ENCODE measurements around the gene SYNE1. TPM values are rescaled to one million over a fixed set of nuclear protein-coding genes. Genes with fewer than 3 reads are reported as not detected.
"Not testable (repeated sequence)": the region's sequence is repeated elsewhere in the genome, so short reads cannot be mapped to it uniquely, and the experiment has no call there.

The SYNE1 gene
- total RNA-seq, 1 experiment from 2014 or later: 3.0 TPM

- Histone ChIP-seq H3K4me1 (ENCODE audit: insufficient read depth, low read length) (no peaks in the 10 kb centered on the region), H3K4ac (ENCODE audit: low read depth, low read length) (no peak overlapping the region), H3K4me2 (ENCODE audit: insufficient read depth, insufficient read length, low read length) (no peak overlapping the region), H3K79me1 (ENCODE audit: insufficient read depth, low read depth, low read length, poor library complexity, severe bottlenecking) (no peaks in the 10 kb centered on the region), H3K27ac (ENCODE audit: insufficient read length, low read depth, low read length) (no peak overlapping the region), H4K8ac (replicated peaks; ENCODE audit: insufficient read length, low read depth, low read length) (no peak overlapping the region), H3K9ac (ENCODE audit: extremely low read depth, insufficient read length, low read length) (no peak overlapping the region), H2BK20ac (ENCODE audit: low read depth, low read length, poor library complexity, severe bottlenecking) (no peak overlapping the region), H2AFZ (ENCODE audit: low read length) (no peak overlapping the region), H2AK5ac (ENCODE audit: insufficient read length, low read length) (no peak overlapping the region), H3K23me2 (ENCODE audit: insufficient read length, low read depth, low read length, poor library complexity, severe bottlenecking) (no peaks in the 10 kb centered on the region), H2BK120ac (ENCODE audit: low read depth, low read length, poor library complexity, severe bottlenecking) (no peak overlapping the region), H3T11ph (ENCODE audit: low read length) (no peak overlapping the region), H4K91ac (ENCODE audit: insufficient read length, low read depth, low read length) (no peak overlapping the region), H3K23ac (ENCODE audit: insufficient read length, low read depth, low read length) (no peak overlapping the region), H4K20me1 (ENCODE audit: control insufficient read depth, insufficient read depth, insufficient read length) (no peaks in the 10 kb centered on the region), H3K27me3 (ENCODE audit: insufficient read depth, low read length) (no peaks in the 10 kb centered on the region), H3K18ac (ENCODE audit: insufficient read length, low read depth, low read length) (no peak overlapping the region), H3K14ac (ENCODE audit: insufficient read depth, low read length) (no peak overlapping the region), H2BK12ac (ENCODE audit: insufficient read length, low read depth, low read length) (no peak overlapping the region), H3K56ac (ENCODE audit: insufficient read length, low read depth, low read length) (no peak overlapping the region), H4K5ac (ENCODE audit: insufficient read length, low read depth, low read length) (no peak overlapping the region), H2BK15ac (ENCODE audit: low read depth, low read length) (no peak overlapping the region), H3K9me3 (ENCODE audit: control insufficient read depth, low read depth, low read length) (no peaks in the 10 kb centered on the region), H3K79me2 (ENCODE audit: insufficient read depth, low read length) (no peaks in the 10 kb centered on the region), H2BK5ac (ENCODE audit: insufficient read length, low read length) (no peak overlapping the region)
- H3K27ac Mint-ChIP-seq: no peak overlapping the region
- no peaks in the 10 kb centered on the region for H3K36me3 Mint-ChIP-seq (ENCODE audit: insufficient read depth in 1 of 3, low read depth in 3 of 3)
- H3K4me1 Mint-ChIP-seq: no peaks in the 10 kb centered on the region
- no peaks in the 10 kb centered on the region; a peak in 1 of 5 replicates for H3K9me3 Mint-ChIP-seq
- H3K4me3 Mint-ChIP-seq: no peak overlapping the region
- no peaks in the 10 kb centered on the region for H3K27me3 Mint-ChIP-seq (ENCODE audit: low read depth)
- no CpG with 5 or more reads among the region's 2 CpGs for WGBS (ENCODE audit: extremely low coverage, insufficient read length, low lambda C conversion rate)
- TF ChIP-seq CTCF (conservative IDR thresholded peaks at IDR 0.05): no peak
- no peak for DNase-seq
Measured at GRCh38 chr6:152625213-152625612, 11.9 kb downstream of the SYNE1 start.

GRCh38 chr6:152614776-152615175, 22.4 kb downstream of the SYNE1 start:
- H3K56ac ChIP-seq (ENCODE audit: insufficient read length, low read depth, low read length); H3K9me3 Mint-ChIP-seq; H3K4me1 Mint-ChIP-seq; H2BK5ac ChIP-seq (ENCODE audit: insufficient read length, low read length); H3K9ac ChIP-seq (ENCODE audit: extremely low read depth, insufficient read length, low read length); H3K23ac ChIP-seq (ENCODE audit: insufficient read length, low read depth, low read length); H3K4ac ChIP-seq (ENCODE audit: low read depth, low read length); H3K27me3 Mint-ChIP-seq (ENCODE audit: low read depth); H4K20me1 ChIP-seq (ENCODE audit: control insufficient read depth, insufficient read depth, insufficient read length); DNase-seq; H2BK20ac ChIP-seq (ENCODE audit: low read depth, low read length, poor library complexity, severe bottlenecking); H3K27me3 ChIP-seq (ENCODE audit: insufficient read depth, low read length); H3K27ac Mint-ChIP-seq; H2AFZ ChIP-seq (ENCODE audit: low read length); H4K8ac ChIP-seq (replicated peaks; ENCODE audit: insufficient read length, low read depth, low read length); H3K14ac ChIP-seq (ENCODE audit: insufficient read depth, low read length); H3K79me1 ChIP-seq (ENCODE audit: insufficient read depth, low read depth, low read length, poor library complexity, severe bottlenecking); H3T11ph ChIP-seq (ENCODE audit: low read length); H3K27ac ChIP-seq (ENCODE audit: insufficient read length, low read depth, low read length); H3K4me2 ChIP-seq (ENCODE audit: insufficient read depth, insufficient read length, low read length); H3K4me1 ChIP-seq (ENCODE audit: insufficient read depth, low read length); H4K91ac ChIP-seq (ENCODE audit: insufficient read length, low read depth, low read length); H3K79me2 ChIP-seq (ENCODE audit: insufficient read depth, low read length); H4K5ac ChIP-seq (ENCODE audit: insufficient read length, low read depth, low read length); H3K4me3 Mint-ChIP-seq; H2BK120ac ChIP-seq (ENCODE audit: low read depth, low read length, poor library complexity, severe bottlenecking); H2AK5ac ChIP-seq (ENCODE audit: insufficient read length, low read length); H3K23me2 ChIP-seq (ENCODE audit: insufficient read length, low read depth, low read length, poor library complexity, severe bottlenecking); H3K9me3 ChIP-seq (ENCODE audit: control insufficient read depth, low read depth, low read length); H2BK12ac ChIP-seq (ENCODE audit: insufficient read length, low read depth, low read length); H3K36me3 Mint-ChIP-seq (ENCODE audit: insufficient read depth in 1 of 3, low read depth in 3 of 3); H3K18ac ChIP-seq (ENCODE audit: insufficient read length, low read depth, low read length); H2BK15ac ChIP-seq (ENCODE audit: low read depth, low read length): not testable (repeated sequence)
- WGBS (ENCODE audit: extremely low coverage, insufficient read length, low lambda C conversion rate): no CpG with 5 or more reads among the region's 3 CpGs
